H9 (cell line): Measurements from ENCODE around the gene MACROD1. TPM values are rescaled to one million over a fixed set of nuclear protein-coding genes. Genes with fewer than 3 reads are reported as not detected.

Experiments
- DNase-seq: peaks from one replicate; pipeline ENCODE4 v3.0.0-alpha.2; 2017
- H2AFZ ChIP-seq: one replicate; pipeline ENCODE4 v1.6.1; 2013; ENCODE audit warnings: mild to moderate bottlenecking, low read length, control low read depth, moderate library complexity
- H2AK5ac ChIP-seq: 2 replicates; pipeline ENCODE4 v1.6.1; 2013; ENCODE audit warnings: low read length, control low read depth, mixed read lengths; ENCODE audit not compliant: insufficient read length
- H2BK120ac ChIP-seq: one replicate; pipeline ENCODE4 v1.6.1; 2013; ENCODE audit warnings: low read depth, mild to moderate bottlenecking, low read length, control low read depth, inconsistent platforms; ENCODE audit not compliant: poor library complexity, severe bottlenecking
- H2BK12ac ChIP-seq: 2 replicates; pipeline ENCODE4 v1.6.1; 2013; ENCODE audit warnings: low read length, control low read depth, mixed read lengths, low read depth; ENCODE audit not compliant: insufficient read length
- H2BK15ac ChIP-seq: 2 replicates; pipeline ENCODE4 v1.6.1; 2013; ENCODE audit warnings: low read depth, low read length, control low read depth
- H2BK20ac ChIP-seq: one replicate; pipeline ENCODE4 v1.6.1; 2013; ENCODE audit warnings: low read depth, mild to moderate bottlenecking, low read length, control low read depth, inconsistent platforms; ENCODE audit not compliant: poor library complexity, severe bottlenecking
- H2BK5ac ChIP-seq: 2 replicates; pipeline ENCODE4 v1.6.1; 2013; ENCODE audit warnings: low read length, control low read depth, mixed read lengths; ENCODE audit not compliant: insufficient read length
- H3K14ac ChIP-seq: 2 replicates; pipeline ENCODE4 v1.6.1; 2013; ENCODE audit warnings: low read length, control low read depth; ENCODE audit not compliant: insufficient read depth
- H3K18ac ChIP-seq: 2 replicates; pipeline ENCODE4 v1.6.1; 2013; ENCODE audit warnings: low read depth, mild to moderate bottlenecking, mixed read lengths, low read length, control low read depth; ENCODE audit not compliant: insufficient read length
- H3K23ac ChIP-seq: 2 replicates; pipeline ENCODE4 v1.6.1; 2013; ENCODE audit warnings: low read length, control low read depth, mixed read lengths, low read depth; ENCODE audit not compliant: insufficient read length
- H3K23me2 ChIP-seq: 2 replicates; pipeline ENCODE4 v1.6.1; 2013; ENCODE audit warnings: low read depth, mild to moderate bottlenecking, mixed read lengths, low read length, control low read depth; ENCODE audit not compliant: insufficient read length, poor library complexity, severe bottlenecking
- H3K27ac ChIP-seq: 2 replicates; pipeline ENCODE4 v1.5.1; 2013; ENCODE audit warnings: low read length, control low read depth, mixed read lengths, low read depth; ENCODE audit not compliant: insufficient read length
- H3K27me3 ChIP-seq: 2 replicates; pipeline ENCODE4 v1.6.1; 2013; ENCODE audit warnings: low read length, control low read depth, inconsistent platforms; ENCODE audit not compliant: insufficient read depth
- H3K4ac ChIP-seq: 2 replicates; pipeline ENCODE4 v1.6.1; 2013; ENCODE audit warnings: low read depth, mild to moderate bottlenecking, control low read depth, inconsistent platforms, low read length, moderate library complexity
- H3K4me1 ChIP-seq: 2 replicates; pipeline ENCODE4 v1.6.1; 2013; ENCODE audit warnings: low read length, control low read depth, inconsistent platforms; ENCODE audit not compliant: insufficient read depth
- H3K4me2 ChIP-seq: 2 replicates; pipeline ENCODE4 v1.6.1; 2013; ENCODE audit warnings: low read length, control low read depth, mixed read lengths; ENCODE audit not compliant: insufficient read length, insufficient read depth
- H3K56ac ChIP-seq: 2 replicates; pipeline ENCODE4 v1.6.1; 2013; ENCODE audit warnings: low read depth, mild to moderate bottlenecking, mixed read lengths, low read length, control low read depth; ENCODE audit not compliant: insufficient read length
- H3K79me1 ChIP-seq: 2 replicates; pipeline ENCODE4 v1.6.1; 2013; ENCODE audit warnings: low read depth, mild to moderate bottlenecking, moderate library complexity, low read length, control low read depth, inconsistent platforms; ENCODE audit not compliant: insufficient read depth, poor library complexity, severe bottlenecking
- H3K79me2 ChIP-seq: 2 replicates; pipeline ENCODE4 v1.6.1; 2013; ENCODE audit warnings: low read length, control low read depth, inconsistent platforms; ENCODE audit not compliant: insufficient read depth
- H3K9ac ChIP-seq: 2 replicates; pipeline ENCODE4 v1.6.1; 2013; ENCODE audit warnings: low read length, control low read depth, mixed read lengths; ENCODE audit not compliant: insufficient read length; ENCODE audit errors: extremely low read depth
- H3K9me3 ChIP-seq: one replicate; pipeline ENCODE4 v1.6.1; 2013; ENCODE audit warnings: low read depth, low read length, inconsistent platforms; ENCODE audit not compliant: control insufficient read depth
- H3T11ph ChIP-seq: one replicate; pipeline ENCODE4 v1.6.1; 2013; ENCODE audit warnings: mild to moderate bottlenecking, low read length, control low read depth, inconsistent platforms
- H4K20me1 ChIP-seq: one replicate; pipeline ENCODE4 v1.6.1; 2013; ENCODE audit not compliant: control insufficient read depth, insufficient read length, insufficient read depth
- H4K5ac ChIP-seq: 2 replicates; pipeline ENCODE4 v1.6.1; 2013; ENCODE audit warnings: low read depth, mild to moderate bottlenecking, mixed read lengths, low read length, control low read depth; ENCODE audit not compliant: insufficient read length
- H4K8ac ChIP-seq: replicated peaks from 2 replicates; pipeline ENCODE4 v1.6.1; 2013; ENCODE audit warnings: low read length, control low read depth, mixed read lengths, low read depth; ENCODE audit not compliant: insufficient read length
- H4K91ac ChIP-seq: 2 replicates; pipeline ENCODE4 v1.6.1; 2013; ENCODE audit warnings: low read depth, mild to moderate bottlenecking, moderate library complexity, mixed read lengths, low read length, control low read depth; ENCODE audit not compliant: insufficient read length
- H3K27ac Mint-ChIP-seq, 3 experiments: 2 replicates in 2 of 3; 3 replicates in 1 of 3; pipeline ENCODE4 v1.8.0; 2020 to 2021; ENCODE audit warnings: mixed read lengths in 3 of 3, mild to moderate bottlenecking in 1 of 3, moderate library complexity in 1 of 3
- H3K27me3 Mint-ChIP-seq: 2 replicates; pipeline ENCODE4 v1.8.0; 2021; ENCODE audit warnings: low read depth, mild to moderate bottlenecking, moderate library complexity, mixed read lengths
- H3K36me3 Mint-ChIP-seq, 3 experiments: 2 replicates in 2 of 3; 3 replicates in 1 of 3; pipeline ENCODE4 v1.8.0; 2020 to 2021; ENCODE audit warnings: low read depth in 3 of 3, mixed read lengths in 3 of 3; ENCODE audit not compliant: insufficient read depth in 1 of 3
- H3K4me1 Mint-ChIP-seq, 2 experiments: 2 replicates each; pipeline ENCODE4 v1.8.0; 2020; ENCODE audit warnings: mixed read lengths in 2 of 2
- H3K4me3 Mint-ChIP-seq, 2 experiments: 2 replicates in 1 of 2; 3 replicates in 1 of 2; pipeline ENCODE4 v1.8.0; 2020 to 2021; ENCODE audit warnings: mild to moderate bottlenecking in 2 of 2, mixed read lengths in 2 of 2, moderate library complexity in 1 of 2
- H3K9me3 Mint-ChIP-seq, 2 experiments: 2 replicates in 1 of 2; 3 replicates in 1 of 2; pipeline ENCODE4 v1.8.0; 2020; ENCODE audit warnings: mild to moderate bottlenecking in 2 of 2, mixed read lengths in 2 of 2, moderate library complexity in 1 of 2
- CTCF ChIP-seq: fragments of 200-600 bp; sonication (generic); conservative IDR thresholded peaks from 3 replicates; pipeline ENCODE4 v1.8.0; 2021; ENCODE audit warnings: antibody characterized with exemption, mild to moderate bottlenecking
- WGBS: extraction: QIAGEN DNeasy Blood & Tissue Kit; methylation state at CpG from one replicate; pipeline ENCODE4 v1.1.7; 2013; ENCODE audit warnings: missing lambda C conversion rate, low lambda C conversion rate, mixed read lengths; ENCODE audit not compliant: insufficient read length; ENCODE audit errors: extremely low coverage; 5-methylcytosine and 5-hydroxymethylcytosine counted together
- total RNA-seq: library from RNA; stranded (reverse); gene quantifications from 2 replicates; pipeline ENCODE4 v1.2.1, GENCODE V29; 2021

MACROD1 gene
- total RNA-seq, 1 experiment from 2014 or later = 21.2 TPM

GRCh38 chr11:64201543-64201942, 35.6 kb upstream of the MACROD1 start:
- no peak for DNase-seq
- H3K4me3 Mint-ChIP-seq = no peak overlapping the region
- H3K23ac ChIP-seq = no peak overlapping the region
- H2BK20ac ChIP-seq = no peak overlapping the region
- no CpG with 5 or more reads among the region's 3 CpGs for WGBS
- H3K23me2 ChIP-seq = no peaks in the 10 kb centered on the region
- H3K9ac ChIP-seq = no peak overlapping the region
- H3K79me1 ChIP-seq = no peaks in the 10 kb centered on the region
- H3K79me2 ChIP-seq = no peaks in the 10 kb centered on the region
- no peak overlapping the region for H4K5ac ChIP-seq
- H2BK120ac ChIP-seq = no peak overlapping the region
- no peaks in the 10 kb centered on the region for H3K4me1 ChIP-seq
- no peaks in the 10 kb centered on the region for H3K27me3 ChIP-seq
- H3K4me2 ChIP-seq = no peak overlapping the region
- no peaks in the 10 kb centered on the region for H3K27me3 Mint-ChIP-seq
- TF ChIP-seq CTCF = no peak
- H2BK15ac ChIP-seq = no peak overlapping the region
- H3K27ac Mint-ChIP-seq = no peak overlapping the region
- peaks cover 57 to 95% (median 89%) of the 10 kb centered on the region in 3 experiments; a peak in 6 of 7 replicates for H3K36me3 Mint-ChIP-seq
- H3K14ac ChIP-seq = no peak overlapping the region
- no peaks in the 10 kb centered on the region; a peak in 1 of 5 replicates for H3K9me3 Mint-ChIP-seq
- H2BK5ac ChIP-seq = no peak overlapping the region
- H3K18ac ChIP-seq = no peak overlapping the region
- H3K4me1 Mint-ChIP-seq = peaks cover 13 to 14% of the 10 kb centered on the region in 2 experiments
- no peak overlapping the region for H3K27ac ChIP-seq
- H4K8ac ChIP-seq = no peak overlapping the region
- no peak overlapping the region for H3T11ph ChIP-seq
- H3K4ac ChIP-seq = no peak overlapping the region
- no peak overlapping the region for H2AFZ ChIP-seq
- H3K9me3 ChIP-seq = no peaks in the 10 kb centered on the region
- H2BK12ac ChIP-seq = no peak overlapping the region
- no peak overlapping the region for H4K91ac ChIP-seq
- no peaks in the 10 kb centered on the region for H4K20me1 ChIP-seq
- no peak overlapping the region for H2AK5ac ChIP-seq
- H3K56ac ChIP-seq = no peak overlapping the region
